Suppressor macrophage treated with lipopolysaccharide for 1 hour (primary cell): ENCODE data around the gene TEX14.
"Not testable (repeated sequence)": the region's sequence is repeated elsewhere in the genome, so short reads cannot be mapped to it uniquely, and the experiment has no call there.

ENCODE experiments used
- DNase-seq, 3 donors: peaks; one replicate each; pipeline ENCODE4 v3.0.0-alpha.2; 2020 to 2022

Gene TEX14

DNA sequence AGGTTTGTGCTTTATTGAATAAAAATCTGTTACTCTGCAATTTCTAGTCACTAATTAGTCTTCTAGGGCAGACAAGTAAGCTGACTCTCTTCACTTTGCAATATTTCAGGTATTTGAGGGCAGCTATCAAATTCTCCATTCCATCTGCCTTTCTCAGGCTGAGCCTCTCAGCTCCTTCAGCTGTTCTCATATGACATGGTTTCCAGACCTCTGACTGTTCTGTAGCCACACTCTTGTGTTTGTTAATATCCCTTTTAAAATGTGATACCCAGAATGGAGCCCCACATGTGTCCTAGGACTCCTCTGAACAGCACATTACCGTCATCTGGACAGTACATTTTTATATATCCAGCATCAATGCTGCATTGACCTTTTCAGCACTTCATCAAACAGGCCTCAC, 131.3 kb downstream of the TEX14 start:
- DNase-seq, result no peak

DNA sequence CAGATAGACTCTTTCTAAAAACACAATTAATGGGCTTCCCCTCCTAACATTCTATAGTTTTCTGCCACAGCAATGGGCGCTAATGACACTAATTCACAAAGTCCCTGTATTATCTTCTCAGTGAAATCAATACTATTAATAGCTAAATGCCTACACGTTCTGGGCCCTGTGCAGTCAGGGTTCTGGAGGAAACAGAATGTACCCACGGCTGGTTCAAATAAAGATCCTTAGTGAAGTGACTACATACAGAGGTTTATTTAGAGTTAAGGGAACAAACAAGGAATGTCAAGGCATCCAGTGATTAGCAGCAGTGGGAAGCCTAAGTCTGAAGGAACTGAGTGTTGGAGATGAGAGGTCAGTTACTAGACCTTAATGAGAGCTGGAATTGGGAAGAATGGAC, 133.9 kb downstream of the TEX14 start:
- DNase-seq, result no peak

DNA sequence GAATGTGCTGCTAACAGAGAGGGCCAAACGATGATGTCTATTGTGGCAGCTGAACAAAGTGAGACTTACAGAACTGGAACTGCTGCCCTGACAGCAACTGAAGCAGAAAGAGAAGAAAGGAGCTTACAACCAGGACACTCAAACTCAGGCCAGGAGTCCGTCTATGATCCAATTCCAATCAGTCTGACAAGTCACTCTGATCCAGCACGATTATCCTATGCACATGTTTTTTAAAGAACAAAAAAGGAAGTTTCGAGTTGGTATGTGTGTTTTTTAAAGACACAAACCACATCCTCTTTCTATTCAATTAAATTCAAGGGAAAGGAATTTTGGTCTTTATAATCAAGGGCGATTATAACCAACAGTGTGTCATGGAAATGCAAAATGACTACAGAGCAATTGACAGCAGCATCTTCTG, 135.0 kb downstream of the TEX14 start:
- peak; percentile 38 to 74 (median 72) for DNase-seq

DNA sequence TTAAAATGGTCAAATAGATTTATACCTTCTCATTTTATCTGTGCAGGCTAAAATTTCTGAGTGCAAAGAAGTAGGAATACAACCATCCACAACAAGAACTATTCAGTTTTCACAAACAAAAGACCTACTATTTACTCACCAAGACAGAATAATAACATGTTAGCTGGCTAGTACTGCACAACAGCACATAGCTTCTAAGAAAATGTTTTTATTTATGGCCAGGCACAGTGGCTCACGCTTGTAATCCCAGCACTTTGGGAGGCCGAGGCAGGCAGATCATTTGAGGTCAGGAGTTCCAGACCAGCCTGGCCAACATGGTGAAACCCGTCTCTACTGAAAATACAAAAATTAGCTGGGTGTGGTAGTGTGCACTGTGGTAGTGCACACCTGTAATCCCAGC, 136.7 kb downstream of the TEX14 start:
- not testable (repeated sequence) for DNase-seq

DNA sequence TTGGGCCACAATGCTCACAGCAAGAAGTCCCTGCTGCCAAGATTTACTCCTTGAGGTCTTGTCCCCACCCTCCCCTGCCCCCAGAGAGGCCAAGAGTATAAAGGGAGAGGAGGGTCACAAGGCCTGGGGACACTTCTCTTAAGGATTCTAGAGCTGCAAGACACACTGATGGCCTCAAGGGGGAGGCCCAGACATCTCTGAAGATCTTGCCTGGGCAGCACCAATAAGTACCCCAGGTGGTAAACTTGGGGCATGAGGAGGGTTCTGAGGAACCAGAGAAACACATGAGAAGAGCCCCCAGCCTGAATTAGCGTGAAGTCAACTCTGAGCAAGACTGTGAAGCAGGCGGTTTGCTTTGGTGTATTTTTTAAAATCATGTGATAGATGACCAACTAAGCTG, 150.6 kb downstream of the TEX14 start:
- peak; percentile 47 to 57 (median 51) for DNase-seq

DNA sequence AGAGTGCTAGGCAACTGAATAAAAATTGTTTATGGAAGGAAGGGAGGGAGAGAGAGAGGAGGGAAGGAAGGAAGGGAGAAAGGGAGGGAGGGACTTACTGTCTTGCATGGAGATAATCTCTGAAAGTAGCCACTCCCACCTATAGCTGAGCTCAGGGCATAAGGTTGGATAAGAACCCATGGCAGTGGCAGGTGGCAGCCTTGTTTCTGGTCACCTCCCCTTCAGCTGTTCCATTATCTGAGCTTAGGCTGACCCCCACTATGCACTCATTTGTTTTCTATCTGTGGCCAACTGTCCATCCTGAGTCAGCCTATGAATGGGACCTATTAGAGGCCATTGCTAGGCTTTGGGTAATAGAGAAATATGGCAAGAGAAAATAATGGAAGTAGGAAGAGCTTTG, 152.1 kb downstream of the TEX14 start:
- no peak for DNase-seq

DNA sequence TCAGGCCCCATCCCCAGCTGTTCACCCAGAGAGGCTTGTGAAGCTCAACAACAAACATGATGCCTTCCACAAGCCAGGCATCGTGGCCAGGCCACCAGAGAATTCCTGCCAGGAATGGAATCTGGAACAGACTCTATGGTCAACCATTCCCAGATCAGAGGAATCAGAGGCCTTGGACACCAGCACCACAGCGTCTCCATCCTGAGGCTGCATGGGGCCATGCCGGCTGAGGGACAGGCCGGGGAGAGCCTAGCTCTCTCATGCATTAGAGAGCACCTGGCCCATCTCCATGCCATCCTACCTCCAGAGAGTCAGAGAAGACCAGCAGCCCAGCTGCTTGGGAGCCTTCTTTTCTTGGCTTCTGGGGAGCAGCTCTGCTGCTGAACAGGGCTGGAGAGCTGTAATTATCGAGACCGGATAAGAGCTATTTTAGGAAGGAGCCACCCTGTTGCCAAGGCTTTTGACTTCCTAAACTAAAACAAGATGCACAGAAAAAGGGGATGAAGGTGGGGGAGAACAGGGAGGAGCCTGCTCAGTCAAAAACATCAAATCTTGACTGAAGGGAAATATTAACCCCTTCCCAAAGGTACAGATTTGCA, 152.9 kb downstream of the TEX14 start:
- no peak for DNase-seq

DNA sequence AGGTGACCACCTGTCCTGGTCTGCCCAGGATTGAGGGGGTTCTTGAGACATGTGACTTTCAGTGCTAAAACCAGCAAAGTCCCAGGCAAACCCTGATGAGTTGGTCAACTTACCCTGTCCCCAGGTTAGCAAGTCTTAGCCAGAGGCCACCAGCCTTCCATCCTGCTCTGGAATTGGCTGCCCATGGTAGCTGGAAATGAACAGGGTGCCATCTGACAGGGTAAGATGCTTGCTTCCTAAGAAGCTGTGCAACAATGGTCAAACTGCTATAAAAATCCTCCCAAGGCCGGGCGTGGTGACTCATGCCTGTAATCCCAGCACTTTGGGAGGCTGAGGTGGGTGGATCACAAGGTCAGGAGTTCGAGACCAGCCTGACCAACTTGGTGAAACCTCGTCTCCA, 154.6 kb downstream of the TEX14 start:
- DNase-seq, result no peak

DNA sequence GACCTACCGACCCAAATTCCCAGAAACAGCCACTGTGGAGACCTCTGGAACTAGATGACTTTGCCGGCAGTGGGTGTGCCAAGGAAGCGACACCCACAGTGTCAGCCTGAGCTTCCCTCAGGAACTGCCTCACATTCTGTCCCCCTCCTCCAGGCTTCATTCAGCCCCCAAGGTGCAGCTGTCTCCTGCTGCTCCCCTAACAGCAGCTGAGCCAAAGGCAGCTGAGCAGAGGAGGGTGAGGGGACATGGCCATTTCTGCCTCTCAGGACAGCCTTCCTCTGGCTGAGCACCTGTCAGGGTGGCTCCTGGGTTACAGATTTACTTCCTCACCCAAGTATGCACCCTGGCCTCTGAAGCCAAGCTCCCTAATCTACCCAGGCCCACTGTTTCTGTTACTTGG, 155.3 kb downstream of the TEX14 start:
- no peak for DNase-seq

DNA sequence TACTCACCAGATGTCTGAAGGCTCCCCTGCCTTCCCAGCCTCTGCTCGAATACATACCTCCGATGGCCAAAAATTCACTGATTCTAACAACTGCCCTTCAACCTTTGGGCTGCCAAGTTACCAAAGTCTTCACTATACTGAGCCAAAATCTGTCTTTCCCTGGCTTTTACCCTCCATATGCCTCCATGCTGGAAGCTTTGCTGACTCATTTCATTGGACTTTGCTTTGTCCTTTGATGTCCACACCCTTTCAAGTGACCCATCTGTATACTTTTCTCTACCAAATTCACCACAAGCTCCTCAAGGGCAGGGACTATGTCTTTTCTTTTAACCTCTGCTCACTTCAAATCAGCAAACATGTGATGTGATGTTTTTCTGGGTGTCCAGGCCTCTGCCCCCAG, 156.4 kb downstream of the TEX14 start:
- peak in 2 of 3 donors; percentile 12 to 16 for DNase-seq

DNA sequence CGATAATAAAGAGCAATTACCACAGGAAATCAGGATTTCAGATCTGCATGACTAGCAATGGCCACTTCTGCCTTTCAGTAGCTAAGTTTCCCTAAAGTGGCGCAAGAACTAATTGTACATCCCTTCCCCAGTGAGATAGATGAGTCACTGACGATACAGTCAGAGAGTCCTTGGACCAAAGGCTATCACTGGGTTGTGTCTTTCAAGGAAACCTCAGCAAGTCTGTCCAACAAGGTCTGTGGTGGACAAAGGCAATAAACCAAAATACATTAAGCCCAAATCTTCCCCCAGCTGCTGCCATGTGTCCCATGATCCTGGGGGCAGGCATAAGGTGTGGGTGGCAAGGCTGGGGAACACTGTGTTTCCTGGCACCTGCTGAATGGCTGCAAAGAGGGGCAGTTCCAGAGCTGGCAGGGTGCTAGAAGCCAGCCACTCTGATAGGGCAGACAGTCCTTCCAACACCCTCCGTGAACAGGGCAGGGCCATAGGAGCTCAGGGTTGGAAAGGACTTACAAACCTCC, 156.9 kb downstream of the TEX14 start:
- DNase-seq, result peak; percentile 86 to 97 (median 96)

DNA sequence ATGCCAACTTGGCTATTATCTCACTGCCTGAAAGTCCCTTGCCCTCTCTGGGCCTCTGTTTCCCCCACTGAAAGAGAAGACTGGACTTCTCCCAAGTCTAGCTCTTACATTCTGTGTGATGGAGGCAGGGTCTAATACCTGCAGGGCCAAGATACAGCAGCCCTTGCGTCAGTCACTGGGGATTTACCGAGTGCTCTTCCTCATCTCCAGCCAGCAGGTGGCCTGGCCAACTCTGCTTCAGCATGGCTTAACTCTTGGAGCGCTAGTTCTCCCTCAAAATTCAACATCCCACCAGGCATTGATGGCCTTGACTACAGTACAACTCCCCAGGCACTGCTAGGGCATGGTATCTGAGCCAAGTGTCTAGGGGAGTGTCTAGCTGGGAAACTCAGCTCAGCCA, 157.5 kb downstream of the TEX14 start:
- DNase-seq, result no peak

DNA sequence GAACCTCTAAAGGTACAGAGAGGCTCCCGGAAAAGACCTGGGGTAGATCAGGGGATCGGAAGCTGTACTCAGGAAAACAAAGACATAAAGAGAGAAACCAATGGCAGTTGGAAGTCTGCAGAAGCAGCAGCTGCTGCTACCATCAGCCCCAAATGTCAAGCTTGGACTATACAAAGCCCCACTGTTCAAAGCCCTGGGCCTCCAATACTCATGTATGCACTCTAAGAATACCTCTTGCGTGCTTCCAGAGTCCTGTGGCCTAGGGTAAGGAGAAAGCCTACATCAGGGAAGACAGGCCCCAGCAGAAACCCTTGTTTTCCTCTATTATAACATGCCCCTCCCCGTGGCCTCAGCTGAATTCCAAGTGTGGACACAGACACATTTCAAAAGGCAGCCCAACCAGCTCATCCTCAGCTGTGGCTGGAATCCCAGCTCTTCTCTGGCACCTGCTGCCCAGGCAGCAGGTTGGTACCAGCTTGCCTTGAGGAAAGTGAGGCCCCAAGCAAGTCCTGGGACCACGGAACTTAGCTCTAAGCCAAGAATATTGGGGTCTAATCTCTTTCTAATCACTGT, 158.1 kb downstream of the TEX14 start:
- DNase-seq, result no peak

DNA sequence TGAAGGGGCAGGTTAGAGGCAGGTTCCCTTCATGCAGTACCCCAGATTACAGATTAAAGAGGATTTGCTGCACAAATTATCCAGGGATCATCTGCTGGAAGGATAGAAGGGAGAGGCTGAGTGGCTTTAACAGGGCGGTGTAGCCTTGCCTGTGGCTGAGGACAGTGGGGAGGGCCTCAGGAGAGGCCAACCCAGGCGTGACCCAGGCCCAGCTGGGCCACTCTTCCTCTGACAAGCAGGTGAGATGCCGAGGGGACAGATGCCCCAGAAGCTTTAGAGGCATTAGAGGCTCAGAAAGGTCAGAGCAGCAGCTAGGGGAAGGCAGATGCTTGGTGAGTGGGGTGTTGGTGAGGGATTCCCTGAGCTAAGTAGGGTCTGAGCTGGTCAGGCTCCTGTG, 159.3 kb downstream of the TEX14 start:
- no peak for DNase-seq

DNA sequence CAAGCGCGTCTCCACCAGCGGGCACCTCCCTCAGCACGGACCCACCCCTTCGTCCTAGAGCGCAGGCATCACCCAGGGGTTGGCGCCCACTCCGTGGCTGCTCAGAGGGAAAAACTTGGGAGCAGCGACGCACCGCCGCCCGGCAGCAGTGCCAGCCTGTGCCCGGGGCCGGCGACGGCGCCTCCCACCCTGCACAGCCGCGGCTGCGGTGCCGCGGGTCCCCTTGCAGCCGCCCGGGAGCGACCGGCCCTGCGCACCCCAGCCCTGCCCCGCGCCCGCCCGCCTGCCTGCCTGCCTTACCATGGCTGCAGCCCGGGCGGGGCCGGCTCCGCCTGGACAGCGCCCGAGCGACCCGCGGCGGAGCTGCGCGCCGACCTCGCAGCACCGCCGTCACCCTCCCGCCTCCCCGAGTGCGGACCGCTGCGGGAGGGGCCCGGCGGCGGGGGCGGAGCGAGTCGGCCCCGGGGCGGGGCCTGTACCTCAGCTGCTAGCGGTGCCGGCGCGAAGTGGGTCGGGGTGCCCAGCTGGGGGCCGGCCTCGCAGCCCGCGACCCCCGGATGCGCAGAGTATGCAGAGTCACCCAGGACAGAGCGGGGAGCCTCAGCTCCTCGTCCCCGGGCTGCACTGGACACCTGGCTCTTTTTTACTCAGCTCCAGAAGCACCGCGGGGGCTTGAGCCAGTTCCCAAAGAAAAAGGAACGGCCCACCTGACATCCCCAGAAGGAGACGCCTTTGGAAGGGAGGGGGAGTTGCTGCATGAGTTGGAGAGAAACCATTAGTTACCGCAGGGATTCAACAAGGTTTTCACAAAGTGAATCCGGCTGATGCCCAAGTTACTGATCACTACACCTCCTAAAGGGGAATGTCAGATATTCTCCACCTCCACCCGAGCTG, 159.9 kb downstream of the TEX14 start:
- peak; percentile 60 to 86 (median 62) for DNase-seq

DNA sequence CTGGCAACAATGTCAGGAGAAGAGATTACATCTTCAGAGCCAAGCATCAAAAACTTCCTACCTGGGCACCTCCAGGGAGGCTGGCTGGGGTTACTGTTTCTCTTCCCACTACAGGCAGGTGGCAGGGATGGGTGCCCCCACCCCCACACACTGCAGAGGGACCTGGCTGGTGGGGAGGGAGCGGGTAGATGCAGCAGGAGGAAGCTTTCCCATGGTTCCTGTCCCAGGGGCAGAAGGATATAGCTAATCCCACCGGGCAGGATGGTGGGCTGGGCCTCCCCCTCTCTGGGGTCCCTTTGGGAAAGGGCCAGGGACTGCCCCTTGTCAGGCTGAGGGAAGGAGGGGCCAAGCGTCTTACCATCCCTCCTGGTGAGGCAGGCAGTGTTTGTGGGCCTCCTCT, 160.7 kb downstream of the TEX14 start:
- DNase-seq, result no peak

DNA sequence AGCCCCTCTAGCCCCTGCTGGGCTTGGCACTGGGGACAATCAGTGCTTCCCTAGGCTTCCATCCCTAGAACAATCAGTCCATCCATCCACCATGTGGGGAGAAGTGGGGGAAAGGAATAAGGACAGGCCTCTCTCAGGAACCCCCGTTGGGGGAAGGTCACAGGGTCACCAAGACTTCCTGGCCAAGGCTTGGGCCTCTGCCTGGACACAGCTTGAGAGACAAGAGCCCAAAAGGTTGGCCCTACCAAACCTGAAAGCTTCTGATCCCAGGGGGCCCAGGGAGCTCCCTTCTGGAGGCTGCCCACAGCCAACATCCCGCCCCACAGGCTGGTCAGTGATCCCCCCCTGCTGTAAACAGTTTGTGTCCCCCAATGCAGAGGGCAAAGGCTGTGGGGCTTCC, 161.2 kb downstream of the TEX14 start:
- DNase-seq, result no peak

DNA sequence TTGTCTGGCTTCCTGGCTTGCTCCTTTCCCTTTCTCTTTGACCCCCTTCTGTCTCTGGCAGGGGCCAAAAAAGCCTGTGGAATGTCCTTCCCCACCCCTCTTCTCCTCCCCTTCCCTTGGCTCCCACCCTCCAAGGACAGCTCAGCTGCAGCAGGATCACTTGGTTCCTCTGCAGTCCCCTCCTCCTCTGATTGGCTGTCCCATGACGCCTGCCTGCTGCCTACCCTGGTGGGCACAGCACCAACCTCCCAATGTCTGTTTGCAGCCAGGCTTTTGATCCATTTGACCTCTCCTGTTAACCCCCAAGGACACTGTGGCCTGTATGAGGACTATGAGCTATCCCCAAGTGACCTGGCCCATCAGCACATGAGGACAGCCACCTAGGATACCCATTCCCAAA, 162.6 kb downstream of the TEX14 start:
- no peak for DNase-seq

DNA sequence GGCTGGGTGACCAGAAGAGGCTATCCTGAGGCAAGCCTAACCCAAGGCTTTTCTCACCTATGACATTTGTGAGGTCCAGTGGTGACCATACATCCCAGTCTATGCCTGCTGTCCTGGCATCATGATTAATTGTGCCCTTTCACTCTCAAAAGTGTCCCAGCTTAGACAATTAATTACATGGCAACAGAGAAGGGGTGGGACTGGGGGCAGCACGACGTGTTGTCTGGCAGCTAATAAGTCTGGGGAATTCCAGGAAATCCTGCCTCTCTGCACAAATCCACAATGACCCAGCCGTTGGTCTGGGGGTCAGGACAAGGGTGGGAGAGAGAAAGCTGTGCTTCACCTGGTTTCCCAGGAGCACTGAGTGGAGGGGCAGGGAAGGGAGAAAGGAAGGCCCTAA, 163.4 kb downstream of the TEX14 start:
- no peak for DNase-seq

DNA sequence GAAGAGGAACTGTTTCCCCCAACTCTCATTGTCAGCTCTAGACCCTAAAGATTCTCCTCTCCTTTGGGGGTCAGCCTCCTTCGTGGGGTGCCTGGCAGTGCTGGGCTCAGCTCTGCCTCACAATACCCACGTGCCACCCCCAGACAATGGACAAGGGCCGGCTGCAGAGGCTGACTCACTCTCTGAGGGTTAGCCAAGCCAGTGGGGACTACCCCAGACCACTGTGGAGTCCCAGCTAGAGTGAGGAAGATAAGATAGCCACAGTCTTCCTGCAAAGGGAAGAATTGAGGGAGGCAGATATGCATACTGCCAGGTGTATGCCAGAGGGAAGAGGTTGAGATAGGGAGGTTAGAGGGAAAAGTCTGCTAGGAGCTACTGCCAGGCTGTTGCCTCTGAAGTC, 163.9 kb downstream of the TEX14 start:
- peak; percentile 74 to 82 (median 81) for DNase-seq

DNA sequence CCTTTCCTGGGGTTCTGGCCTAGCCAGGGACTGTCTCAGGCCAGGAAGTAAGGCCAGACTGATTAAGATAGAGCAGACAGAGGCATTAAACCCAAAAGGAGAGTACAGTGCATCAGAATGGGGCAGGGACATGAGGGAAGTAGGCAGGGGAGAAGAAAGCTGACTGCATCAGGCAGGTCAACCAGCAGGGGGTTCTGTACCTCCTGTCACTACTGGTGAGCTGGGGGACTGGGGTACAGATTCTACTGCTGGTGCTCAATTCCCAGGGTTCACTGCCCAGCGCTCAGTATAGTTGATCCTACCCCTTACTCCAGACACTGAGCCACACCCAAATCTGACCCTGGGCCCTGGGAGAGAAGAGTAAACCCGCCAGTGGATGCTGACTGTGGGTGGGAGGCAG, 164.5 kb downstream of the TEX14 start:
- DNase-seq, result peak in 2 of 3 donors; percentile 18 to 24

DNA sequence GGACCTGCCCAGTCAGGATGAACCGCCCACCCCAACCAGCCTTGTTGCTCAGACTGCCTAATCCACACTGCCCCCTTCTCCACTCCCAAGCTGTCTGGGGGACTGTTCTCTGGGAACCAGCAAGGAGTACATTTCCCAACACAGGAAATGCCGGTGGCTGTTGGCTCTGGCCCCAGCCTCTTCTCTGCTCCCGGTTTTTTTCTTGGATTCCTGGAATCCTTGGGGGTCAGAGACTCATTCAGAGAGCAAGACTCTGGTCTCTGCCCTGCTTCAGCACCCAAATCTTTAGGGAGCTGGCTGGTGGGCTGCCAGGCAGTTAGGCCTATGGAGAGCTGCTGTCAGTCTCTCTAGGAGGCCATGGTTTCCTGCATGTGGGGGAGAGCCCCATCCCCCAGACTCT, 166.6 kb downstream of the TEX14 start:
- DNase-seq, result no peak

DNA sequence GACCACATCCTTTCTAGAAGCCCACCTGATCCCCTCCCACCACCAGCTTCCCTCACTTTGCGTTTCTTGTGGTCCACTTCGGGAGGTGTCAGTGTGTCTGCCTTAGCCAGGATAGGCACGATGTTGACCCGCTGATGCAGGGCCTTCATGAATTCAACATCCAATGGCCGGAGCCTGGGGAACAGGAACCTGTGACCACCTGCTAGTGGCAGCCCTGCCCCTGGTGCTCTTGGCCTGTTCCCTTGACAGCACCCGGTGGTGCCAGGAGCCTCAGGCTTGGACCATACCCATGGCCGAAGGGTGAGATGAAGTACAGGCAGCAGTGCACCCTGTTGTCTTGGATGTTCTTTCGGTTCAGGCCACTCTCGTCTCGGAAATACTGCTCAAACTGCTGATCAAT, 170.2 kb downstream of the TEX14 start:
- DNase-seq, result no peak

DNA sequence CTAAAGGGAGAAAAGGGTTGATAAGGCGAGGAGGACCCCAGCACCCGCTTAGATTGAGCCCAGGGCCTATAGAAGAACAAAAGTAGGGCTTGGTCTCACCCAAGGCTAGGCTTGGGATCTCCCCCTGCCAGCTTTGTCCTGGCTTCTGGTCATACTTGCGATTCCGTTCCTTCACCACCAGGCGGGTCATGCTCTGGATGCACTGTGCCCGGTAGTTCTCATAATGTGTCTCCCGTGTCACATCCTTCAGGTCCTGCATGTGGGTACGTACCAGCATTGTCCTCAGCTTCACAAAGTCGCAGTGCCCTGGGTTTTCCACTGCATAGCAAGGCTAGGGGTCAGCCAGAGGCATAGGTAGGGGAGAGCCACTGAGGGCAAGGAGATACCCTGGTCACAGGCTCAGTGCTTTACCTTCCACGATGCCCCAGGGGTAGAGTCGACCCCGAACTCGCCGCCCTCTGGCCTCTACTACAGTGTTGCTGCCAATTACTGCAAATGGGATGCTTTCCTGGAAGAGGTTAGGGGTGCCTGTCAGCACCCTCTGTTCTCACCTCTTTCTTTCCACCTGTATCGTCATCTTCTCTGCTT, 170.9 kb downstream of the TEX14 start:
- peak; percentile 54 to 66 (median 55) for DNase-seq
